Measurements from ENCODE around the gene TEAD4.

The TEAD4 gene

DNA sequence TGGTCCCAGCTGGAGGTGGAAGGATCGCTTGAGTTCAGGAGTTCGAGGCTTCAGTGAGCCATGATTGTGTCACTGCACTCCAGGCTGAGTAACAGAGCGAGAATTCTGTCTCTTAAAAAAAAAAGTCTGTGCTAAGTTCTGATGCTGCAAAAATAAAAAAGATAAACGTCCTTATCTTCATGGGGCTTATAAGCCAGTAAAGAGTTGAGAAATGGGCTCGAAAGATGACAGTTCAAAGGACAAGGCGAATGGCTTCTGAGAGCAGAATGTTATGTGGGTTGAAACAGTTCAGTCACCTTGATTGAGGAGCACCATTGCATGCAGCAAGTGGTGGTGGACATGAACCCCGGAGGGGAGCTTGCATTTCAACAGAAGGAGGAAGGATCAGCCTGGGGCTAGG, 122.7 kb downstream of the TEAD4 start:
- no peak overlapping the region for H3K4me3 ChIP-seq (ENCODE audit: low read length)
- TF ChIP-seq, protein P1, sequence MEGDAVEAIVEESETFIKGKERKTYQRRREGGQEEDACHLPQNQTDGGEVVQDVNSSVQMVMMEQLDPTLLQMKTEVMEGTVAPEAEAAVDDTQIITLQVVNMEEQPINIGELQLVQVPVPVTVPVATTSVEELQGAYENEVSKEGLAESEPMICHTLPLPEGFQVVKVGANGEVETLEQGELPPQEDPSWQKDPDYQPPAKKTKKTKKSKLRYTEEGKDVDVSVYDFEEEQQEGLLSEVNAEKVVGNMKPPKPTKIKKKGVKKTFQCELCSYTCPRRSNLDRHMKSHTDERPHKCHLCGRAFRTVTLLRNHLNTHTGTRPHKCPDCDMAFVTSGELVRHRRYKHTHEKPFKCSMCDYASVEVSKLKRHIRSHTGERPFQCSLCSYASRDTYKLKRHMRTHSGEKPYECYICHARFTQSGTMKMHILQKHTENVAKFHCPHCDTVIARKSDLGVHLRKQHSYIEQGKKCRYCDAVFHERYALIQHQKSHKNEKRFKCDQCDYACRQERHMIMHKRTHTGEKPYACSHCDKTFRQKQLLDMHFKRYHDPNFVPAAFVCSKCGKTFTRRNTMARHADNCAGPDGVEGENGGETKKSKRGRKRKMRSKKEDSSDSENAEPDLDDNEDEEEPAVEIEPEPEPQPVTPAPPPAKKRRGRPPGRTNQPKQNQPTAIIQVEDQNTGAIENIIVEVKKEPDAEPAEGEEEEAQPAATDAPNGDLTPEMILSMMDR (conservative IDR thresholded peaks at IDR 0.05; ENCODE audit: low read depth, low read length) = no peak
- DNase-seq (ENCODE audit: low read depth) = no peak

DNA sequence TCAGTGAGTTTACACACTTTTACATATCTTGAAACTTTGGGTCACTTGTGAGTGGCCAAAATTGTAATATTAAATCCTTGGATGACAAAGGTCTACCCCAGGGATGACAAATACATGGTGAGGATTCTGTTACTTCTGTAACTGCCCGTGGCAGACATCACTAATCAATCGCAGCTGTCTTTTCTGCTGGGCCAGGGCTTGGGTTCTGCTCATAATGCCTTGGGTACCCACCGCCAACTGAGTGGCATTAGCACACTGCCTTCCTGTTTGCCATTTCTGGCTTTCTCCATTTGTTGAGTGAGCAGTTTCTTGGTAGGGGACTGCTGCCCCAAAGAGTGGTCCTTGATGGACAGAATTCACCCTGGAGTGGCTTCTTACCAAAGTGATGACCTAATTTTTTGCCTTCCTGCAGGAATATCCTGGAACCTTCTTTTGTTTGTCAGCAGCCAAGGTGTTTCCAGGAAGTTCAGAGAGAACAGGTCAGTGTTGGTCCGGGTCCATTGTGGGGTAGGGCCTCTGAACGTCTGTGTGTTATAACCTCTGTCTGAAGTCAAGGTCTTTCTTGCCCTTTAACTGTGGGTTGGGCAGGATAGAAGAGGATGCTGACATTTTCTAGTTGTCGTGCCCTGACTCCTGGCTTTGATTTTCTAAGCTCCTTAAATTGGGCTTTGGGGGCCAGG, 124.2 kb downstream of the TEAD4 start:
- H3K4me3 ChIP-seq (ENCODE audit: low read length) = no peak overlapping the region
- TF ChIP-seq, protein P1 (conservative IDR thresholded peaks at IDR 0.05; ENCODE audit: low read depth, low read length) = no peak
- DNase-seq (ENCODE audit: low read depth) = no peak

DNA sequence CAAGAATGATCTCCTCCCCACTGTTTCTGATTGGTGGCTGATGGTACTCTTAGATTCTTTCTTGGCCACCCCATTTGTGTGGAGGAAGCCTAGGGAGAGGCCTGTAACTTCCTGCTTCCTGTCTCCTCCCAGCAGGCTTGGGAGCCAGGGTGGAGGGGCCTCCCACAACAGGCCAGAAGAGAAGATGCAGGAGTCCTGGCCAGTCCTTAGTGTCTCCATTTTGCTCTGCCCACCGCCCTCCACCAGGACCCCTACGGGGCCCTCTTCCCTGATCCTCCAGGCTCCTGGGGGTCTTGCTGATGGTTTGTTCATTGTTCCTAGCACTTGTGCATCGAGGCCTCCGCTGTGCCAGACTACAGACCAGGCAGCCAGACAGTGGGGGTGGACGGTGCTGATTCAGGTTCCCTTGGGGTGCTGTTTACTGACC, 124.7 kb downstream of the TEAD4 start:
- H3K4me3 ChIP-seq (ENCODE audit: low read length) = no peak overlapping the region
- no peak for DNase-seq (ENCODE audit: low read depth)
- TF ChIP-seq, protein P1 (conservative IDR thresholded peaks at IDR 0.05; ENCODE audit: low read depth, low read length) = no peak

DNA sequence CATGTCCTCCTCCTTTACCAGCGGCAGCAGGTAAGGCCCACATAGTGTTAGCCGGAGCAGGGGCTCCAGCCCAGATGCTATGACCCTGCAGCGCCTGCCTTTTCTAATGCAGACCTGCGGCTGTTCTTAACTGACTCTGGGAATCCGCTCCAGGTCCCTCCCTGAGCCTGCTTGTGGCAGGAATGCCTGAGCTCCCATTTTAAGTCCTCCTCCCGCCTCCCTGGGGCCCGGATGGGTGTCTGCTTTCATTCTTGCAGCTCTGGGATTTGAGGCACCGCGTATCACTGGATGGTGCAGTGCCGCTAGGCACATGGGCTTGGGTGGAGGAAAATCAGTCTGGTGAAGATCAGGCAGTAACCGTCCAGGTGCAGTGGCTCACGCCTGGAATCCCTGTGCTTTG, 125.5 kb downstream of the TEAD4 start:
- DNase-seq (ENCODE audit: low read depth) = no peak
- no peak overlapping the region for H3K4me3 ChIP-seq (ENCODE audit: low read length)
- TF ChIP-seq, protein P1 (conservative IDR thresholded peaks at IDR 0.05; ENCODE audit: low read depth, low read length) = no peak

DNA sequence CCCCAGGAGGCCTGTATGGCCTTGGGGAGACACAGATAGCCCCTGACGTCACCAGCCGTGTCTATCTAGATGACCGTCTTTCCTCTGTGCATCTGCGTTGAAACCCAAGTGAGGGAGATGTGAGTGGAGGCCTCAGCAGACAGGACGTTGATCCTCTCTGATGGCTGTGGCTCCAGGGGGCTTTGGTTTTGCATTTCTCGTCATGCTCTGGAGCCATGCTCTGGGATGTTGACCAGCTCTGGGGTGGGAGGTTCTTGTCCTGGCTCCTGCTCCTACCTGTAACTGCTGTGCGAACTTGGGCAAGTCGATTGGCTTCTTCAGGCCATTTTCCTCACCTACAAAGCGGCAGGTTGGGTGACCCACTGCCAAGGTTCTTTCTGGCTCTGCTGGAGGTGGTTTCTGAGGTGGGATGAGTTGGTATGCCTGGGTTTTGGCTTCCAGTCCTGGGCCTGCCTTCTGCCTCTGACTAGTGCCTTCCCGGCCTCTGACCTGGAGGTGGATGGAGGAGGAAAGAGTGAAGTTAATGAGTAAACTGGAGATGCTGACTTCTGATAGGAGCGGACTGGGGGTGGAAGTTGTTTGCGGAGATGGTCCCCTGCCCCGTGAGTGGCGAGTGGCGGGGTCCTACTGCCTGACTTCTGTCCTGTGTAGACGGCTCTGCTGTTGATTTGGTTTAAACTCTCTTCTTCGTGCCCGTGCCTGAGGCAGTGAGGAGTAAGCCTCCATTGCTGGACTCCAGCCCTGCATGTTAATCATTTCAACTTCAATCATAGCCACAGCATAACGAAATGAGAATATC, 126.3 kb downstream of the TEAD4 start:
- H3K4me3 ChIP-seq (ENCODE audit: low read length) = no peak overlapping the region
- DNase-seq (ENCODE audit: low read depth) = no peak

DNA sequence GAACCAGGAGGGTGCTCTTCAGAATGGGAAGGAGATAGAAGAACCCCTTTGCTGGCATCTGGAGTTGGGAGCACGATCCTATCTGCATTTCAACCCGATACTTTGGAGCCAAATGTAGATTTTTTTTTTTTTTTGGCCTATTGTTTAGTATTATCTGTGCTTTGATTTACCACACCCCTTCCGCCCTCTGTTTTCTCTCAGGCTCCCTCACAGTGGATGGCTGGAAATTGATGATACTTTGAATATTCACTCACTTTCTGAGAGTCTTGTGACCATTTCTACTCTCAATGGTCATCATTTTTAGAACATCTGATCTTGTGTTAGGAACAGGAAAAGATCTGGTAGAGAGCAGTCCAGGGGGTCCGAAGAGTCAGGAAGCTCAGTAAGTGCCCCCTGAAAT, 127.0 kb downstream of the TEAD4 start:
- DNase-seq (ENCODE audit: low read depth) = no peak
- TF ChIP-seq, protein P1 (conservative IDR thresholded peaks at IDR 0.05; ENCODE audit: low read depth, low read length) = no peak
- no peak overlapping the region for H3K4me3 ChIP-seq (ENCODE audit: low read length)

More for the DNA sequence above, 126.3 kb downstream of the TEAD4 start:
- TF ChIP-seq, protein P1 (conservative IDR thresholded peaks at IDR 0.05; ENCODE audit: low read depth, low read length) = no peak
